ENCODE data around the gene TDP1.
"Not testable (repeated sequence)": the region's sequence is repeated elsewhere in the genome, so short reads cannot be mapped to it uniquely, and the experiment has no call there.

The TDP1 gene

DNA sequence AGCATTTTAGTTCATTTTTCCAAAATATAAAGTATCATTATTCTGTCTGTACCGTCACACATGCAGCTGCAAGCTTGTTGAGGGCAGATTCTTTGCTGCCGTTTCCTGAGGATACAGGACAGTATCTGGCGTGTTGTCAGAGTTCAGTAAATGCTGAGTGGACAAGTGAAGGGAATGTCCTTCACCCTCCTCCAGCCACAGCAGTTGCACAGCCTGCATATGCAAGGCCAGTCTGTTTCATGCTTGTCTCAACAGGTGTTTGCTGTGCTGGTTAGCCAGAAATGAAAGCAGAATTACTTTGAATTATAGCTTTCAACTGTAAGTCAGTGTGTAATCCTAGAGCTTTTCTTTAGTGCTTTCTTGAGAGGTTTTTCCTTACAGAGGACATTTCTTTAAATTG lies 36.5 kb downstream of the TDP1 start:
- no peak for DNase-seq

- DNase-seq = no peak
Measured at GRCh38 chr14:89996963-89997362, 41.2 kb downstream of the TDP1 start.

GRCh38 chr14:90000935-90001334 lies 45.2 kb downstream of the TDP1 start:
- no peak for DNase-seq

DNA sequence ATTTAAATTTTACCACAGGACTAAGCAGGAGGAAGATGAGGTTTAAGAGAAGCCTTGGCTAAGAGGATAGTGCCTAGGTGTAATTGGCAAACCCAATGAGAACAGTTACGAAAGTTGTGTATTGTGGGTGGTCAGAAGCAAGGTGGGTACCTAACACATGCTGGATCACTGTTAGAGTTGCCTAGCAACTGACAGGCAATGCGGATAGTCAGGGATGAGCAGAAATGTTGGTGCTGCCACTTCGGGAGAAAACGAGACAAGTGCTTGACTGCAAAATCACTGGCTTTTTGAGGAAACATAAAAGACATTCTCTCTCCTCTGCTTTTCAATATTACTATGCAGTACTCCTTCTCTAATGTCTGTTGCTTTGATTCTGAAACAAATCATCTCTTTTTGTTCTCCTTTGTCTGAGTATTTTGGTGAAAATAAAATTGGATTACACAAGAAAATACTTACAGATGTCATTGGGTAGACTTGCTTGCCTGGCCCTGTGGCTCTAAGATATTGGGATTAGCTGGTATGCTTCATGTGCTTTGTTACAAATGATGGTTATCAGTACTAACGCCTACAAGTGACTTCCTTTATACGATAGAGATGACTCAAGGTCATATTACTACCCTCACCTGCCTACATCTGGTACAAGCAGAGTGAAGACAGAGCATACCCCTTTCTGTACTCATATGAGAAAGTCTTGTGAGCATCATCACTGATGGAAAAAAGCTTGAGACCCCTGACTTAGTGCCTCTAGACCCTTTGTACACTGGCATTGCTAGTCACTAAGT lies 48.0 kb downstream of the TDP1 start:
- DNase-seq = no peak

GRCh38 chr14:90005441-90005840 lies 49.7 kb downstream of the TDP1 start:
- no peak for DNase-seq

- DNase-seq = no peak
Measured at GRCh38 chr14:90005939-90006530, 50.3 kb downstream of the TDP1 start.

DNA sequence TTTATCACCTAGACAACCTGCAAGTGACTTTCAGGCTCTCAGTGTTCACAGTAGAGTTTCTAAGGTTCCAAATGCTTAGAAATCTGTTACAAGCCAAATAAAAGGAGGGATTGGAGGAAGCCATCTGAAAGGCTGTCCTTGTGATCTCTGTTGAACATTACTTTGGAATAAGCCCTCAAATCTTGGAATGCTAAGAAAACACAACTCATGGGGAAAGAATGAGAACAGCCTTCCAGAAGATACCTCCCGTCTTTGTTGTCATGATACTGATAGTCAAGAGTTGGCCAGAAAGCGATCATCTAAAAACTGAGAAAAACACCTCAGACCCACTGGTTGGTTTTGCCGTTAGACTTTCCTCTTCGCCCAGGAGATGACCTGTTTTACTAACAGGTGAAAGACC lies 61.6 kb downstream of the TDP1 start:
- no peak for DNase-seq

- DNase-seq = no peak
Measured at GRCh38 chr14:90019824-90020523, 64.2 kb downstream of the TDP1 start.

DNA sequence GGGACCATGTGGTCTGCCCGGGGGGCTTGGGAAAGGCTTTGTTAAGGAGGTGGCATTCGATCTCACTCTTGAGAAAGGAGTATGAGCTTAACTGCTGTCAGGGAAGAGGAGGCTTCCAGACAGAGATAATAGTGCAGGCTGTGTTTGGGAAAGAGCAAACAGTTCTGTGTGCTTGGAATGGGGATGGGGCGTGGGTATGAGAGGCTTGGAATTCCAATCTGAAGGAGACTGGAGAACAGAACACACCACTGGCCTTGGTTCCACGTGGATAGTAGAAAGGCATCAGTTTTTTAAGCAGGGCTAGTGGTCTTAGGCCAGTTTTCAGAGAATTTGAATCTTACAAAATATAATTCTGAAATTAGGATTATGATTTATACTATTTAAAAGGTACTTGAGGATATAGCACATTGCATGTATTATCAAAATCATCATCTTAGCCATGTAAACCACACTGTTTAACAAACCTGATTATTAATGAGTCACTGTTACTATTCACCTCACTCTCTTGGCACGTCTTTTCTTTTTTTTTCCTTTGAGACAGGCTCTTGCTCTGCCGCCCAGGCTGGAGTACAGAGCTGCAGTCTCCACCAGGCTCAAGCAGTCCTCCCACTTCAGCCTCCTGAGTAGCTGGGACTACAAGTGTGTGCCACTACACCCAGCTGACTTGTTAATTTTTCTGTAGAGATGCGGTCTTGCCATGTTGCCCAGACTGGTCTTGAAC lies 67.6 kb downstream of the TDP1 start:
- DNase-seq = no peak

- no peak for DNase-seq
Measured at GRCh38 chr14:90024910-90025309, 69.2 kb downstream of the TDP1 start.

- not testable (repeated sequence) for DNase-seq
Measured at GRCh38 chr14:90026608-90027007, 70.9 kb downstream of the TDP1 start.

GRCh38 chr14:90027842-90028241 lies 72.1 kb downstream of the TDP1 start:
- DNase-seq = no peak

DNA sequence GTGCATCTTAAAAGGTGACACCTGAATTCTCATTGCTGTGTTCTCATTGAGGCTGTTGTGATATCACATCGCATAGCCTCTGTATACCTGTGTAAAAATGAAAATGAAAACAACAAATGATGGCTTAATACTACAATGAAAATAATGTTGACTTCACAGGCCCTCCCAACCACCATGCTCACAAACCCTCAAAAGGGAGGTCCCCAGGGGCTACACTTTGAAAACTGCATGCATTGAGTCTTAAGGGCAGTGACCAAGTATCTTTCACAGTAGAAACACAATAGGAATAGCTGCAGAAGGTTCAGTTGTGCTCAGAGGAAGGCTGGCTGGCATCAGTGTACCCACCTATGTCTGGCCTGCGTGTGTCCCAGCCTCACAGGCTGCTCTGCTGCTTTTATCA lies 78.4 kb downstream of the TDP1 start:
- DNase-seq = no peak

- no peak for DNase-seq
Measured at GRCh38 chr14:90034835-90035525, 79.3 kb downstream of the TDP1 start.

GRCh38 chr14:90039253-90040010 lies 83.7 kb downstream of the TDP1 start:
- no peak for DNase-seq

DNA sequence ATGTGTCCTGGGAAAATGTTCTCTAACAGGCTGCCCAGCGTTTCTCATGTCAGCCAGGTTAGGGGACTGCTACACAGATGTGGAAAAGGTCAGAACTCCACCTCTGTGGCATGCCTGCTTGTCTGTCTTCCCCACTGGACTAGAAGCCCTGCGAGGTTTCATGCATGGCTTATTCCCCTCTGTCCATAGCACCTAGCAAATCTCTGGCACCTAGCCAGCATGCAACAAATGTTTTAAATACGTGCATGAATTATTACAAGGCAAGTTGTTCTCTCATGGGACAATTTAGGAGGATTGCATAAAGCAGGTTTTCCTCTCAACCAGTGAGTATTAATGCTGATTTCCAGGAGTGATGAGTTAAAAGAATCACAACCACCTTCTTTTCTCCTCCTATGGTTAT lies 84.7 kb downstream of the TDP1 start:
- DNase-seq = no peak

- no peak for DNase-seq
Measured at GRCh38 chr14:90042496-90043252, 86.9 kb downstream of the TDP1 start.

DNA sequence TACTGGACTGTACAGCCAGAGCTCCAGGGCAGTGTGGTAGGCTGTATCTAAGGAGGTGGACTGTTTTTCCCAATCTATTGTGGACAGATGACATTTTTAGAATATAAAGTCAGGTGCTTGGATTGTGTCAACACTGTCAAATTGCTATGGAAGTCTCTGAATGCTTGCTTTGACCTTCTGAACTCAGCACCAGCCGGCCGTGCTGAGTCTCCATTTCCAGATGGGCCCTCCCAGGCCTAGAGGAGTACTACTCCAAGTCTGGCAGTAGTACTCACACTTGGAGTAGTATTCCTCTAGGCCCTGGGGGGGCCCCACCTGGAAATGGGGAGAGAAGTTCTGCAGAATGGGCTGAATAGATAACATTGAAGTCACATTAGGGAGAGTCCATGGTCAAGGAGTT lies 89.9 kb downstream of the TDP1 start:
- DNase-seq = no peak

- no peak for DNase-seq
Measured at GRCh38 chr14:90049390-90049789, 93.7 kb downstream of the TDP1 start.

GRCh38 chr14:90050271-90050670 lies 94.5 kb downstream of the TDP1 start:
- DNase-seq = no peak

GRCh38 chr14:90053044-90053443 lies 97.3 kb downstream of the TDP1 start:
- DNase-seq = no peak
